ENCODE data around the gene ANOS1. TPM values are rescaled to one million over a fixed set of nuclear protein-coding genes. Genes with fewer than 3 reads are reported as not detected.

The ANOS1 gene
- total and polyA plus RNA-seq, 4 donors, result 36.9 to 154 (median 89.3) TPM

DNA sequence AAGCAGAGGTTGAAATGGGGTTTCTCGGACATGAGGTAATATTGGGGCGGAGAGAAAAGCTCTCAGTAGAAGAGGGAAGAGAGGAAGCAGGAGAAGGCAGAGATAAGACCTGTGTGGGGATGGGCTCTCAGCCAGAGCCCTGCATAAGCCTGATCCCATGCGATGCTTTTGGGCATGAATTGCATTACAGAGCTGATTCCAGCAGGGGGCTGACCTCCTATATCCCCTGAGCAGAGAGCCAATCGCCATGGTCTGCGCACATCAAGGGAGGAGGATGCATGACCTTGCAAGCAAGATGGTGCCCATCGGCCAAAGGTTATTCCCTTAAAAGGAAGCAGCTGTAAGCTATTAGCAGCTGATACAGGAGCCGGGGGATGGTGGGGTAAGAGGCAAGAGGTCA, 7.6 kb downstream of the ANOS1 start:
- DNase-seq (ENCODE audit: low read depth in 4 of 6, low spot score in 6 of 6), result no peak
- Histone ChIP-seq H3K9me3 (ENCODE audit: control insufficient read depth, insufficient read depth, low read length) (peaks cover 2% of the 10 kb centered on the region), H3K4me3 (ENCODE audit: low read depth, low read length) (no peak overlapping the region), H3K4me1 (ENCODE audit: control insufficient read depth, insufficient read depth, low read length) (peaks cover 19% of the 10 kb centered on the region), H3K36me3 (ENCODE audit: control insufficient read depth, insufficient read depth, low read length) (peaks cover 3% of the 10 kb centered on the region), H3K27me3 (ENCODE audit: control insufficient read depth, insufficient read depth, low read length) (peaks cover 21% of the 10 kb centered on the region), H3K27ac (ENCODE audit: low read depth, low read length) (no peak overlapping the region)
- WGBS (ENCODE audit: insufficient coverage), result 60% methylated on average over 6 of the region's 7 CpGs

DNA sequence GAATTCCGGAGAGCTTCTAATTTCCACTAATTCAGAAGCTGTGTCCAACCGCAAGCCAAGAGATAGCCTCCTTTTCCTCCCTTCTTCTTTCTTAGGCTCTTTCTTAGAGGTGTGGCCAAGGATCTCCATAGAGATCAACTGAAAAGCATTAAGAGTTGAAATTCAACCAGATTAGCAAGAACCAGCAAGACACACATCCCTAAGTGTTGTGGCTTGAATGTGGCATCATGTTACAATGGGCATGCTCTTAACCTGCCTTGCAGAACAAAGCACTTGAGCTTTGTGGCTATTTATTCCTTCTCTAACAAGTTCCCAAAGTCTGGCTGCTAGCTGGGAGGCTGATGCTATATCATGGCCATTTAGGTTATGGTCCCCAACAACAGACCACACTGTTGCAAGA, 10.4 kb downstream of the ANOS1 start:
- H3K27me3 ChIP-seq (ENCODE audit: control insufficient read depth, insufficient read depth, low read length), result peaks cover 5% of the 10 kb centered on the region
- peaks cover 2% of the 10 kb centered on the region for H3K9me3 ChIP-seq (ENCODE audit: control insufficient read depth, insufficient read depth, low read length)
- no peak for DNase-seq (ENCODE audit: low read depth in 4 of 6, low spot score in 6 of 6)
- H3K27ac ChIP-seq (ENCODE audit: low read depth, low read length), result no peak overlapping the region
- no peaks in the 10 kb centered on the region for H3K4me1 ChIP-seq (ENCODE audit: control insufficient read depth, insufficient read depth, low read length)
- 73% methylated on average over 2 of the region's 2 CpGs for WGBS (ENCODE audit: insufficient coverage)
- H3K4me3 ChIP-seq (ENCODE audit: low read depth, low read length), result no peak overlapping the region
- no peaks in the 10 kb centered on the region for H3K36me3 ChIP-seq (ENCODE audit: control insufficient read depth, insufficient read depth, low read length)

DNA sequence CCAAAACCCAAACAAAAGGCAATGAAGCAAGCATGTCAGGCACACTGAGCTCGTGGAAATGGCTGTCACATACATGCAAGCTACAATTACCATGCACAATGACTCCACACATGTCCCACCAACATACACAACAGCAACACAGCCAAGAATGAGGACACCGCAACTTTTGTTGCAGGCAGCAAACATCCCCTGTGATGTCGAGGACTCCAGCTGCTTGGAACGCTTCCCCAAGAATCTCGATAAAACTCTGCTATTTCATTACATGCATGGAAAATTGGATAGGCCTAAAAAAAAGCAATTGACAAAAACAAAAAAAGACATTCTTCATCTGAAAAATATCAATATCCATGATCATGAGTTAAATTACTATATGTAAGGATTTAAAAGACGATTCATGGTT, 11.8 kb downstream of the ANOS1 start:
- peaks cover 5% of the 10 kb centered on the region for H3K27me3 ChIP-seq (ENCODE audit: control insufficient read depth, insufficient read depth, low read length)
- H3K4me1 ChIP-seq (ENCODE audit: control insufficient read depth, insufficient read depth, low read length), result no peaks in the 10 kb centered on the region
- no peaks in the 10 kb centered on the region for H3K36me3 ChIP-seq (ENCODE audit: control insufficient read depth, insufficient read depth, low read length)
- WGBS (ENCODE audit: insufficient coverage), result 67% methylated on average over 1 of the region's 6 CpGs
- H3K27ac ChIP-seq (ENCODE audit: low read depth, low read length), result no peak overlapping the region
- no peak overlapping the region for H3K4me3 ChIP-seq (ENCODE audit: low read depth, low read length)
- DNase-seq (ENCODE audit: low read depth in 4 of 6, low spot score in 6 of 6), result no peak
- peaks cover 2% of the 10 kb centered on the region for H3K9me3 ChIP-seq (ENCODE audit: control insufficient read depth, insufficient read depth, low read length)

DNA sequence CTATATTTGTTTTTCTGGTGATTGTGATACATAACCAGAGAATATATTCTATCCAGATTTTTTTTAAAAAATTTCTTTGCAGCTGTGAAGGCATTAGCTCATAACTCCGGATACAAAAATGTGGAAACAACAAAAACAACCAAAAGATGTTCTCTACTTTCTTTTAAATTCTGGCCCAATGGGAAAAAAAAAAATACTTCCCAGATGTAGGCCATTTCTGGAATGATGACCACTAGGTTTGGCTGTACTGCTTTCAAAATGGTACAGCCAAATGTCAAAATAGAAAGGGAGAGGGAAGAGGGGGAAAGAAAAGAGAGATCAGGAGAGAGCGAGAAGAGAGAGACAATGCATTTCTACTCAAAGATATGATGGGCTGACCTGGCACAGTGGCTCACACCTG, 14.6 kb downstream of the ANOS1 start:
- Histone ChIP-seq H3K27ac (ENCODE audit: low read depth, low read length) (no peak overlapping the region), H3K36me3 (ENCODE audit: control insufficient read depth, insufficient read depth, low read length) (no peaks in the 10 kb centered on the region), H3K9me3 (ENCODE audit: control insufficient read depth, insufficient read depth, low read length) (peaks cover 2% of the 10 kb centered on the region), H3K4me3 (ENCODE audit: low read depth, low read length) (no peak overlapping the region), H3K4me1 (ENCODE audit: control insufficient read depth, insufficient read depth, low read length) (no peaks in the 10 kb centered on the region), H3K27me3 (ENCODE audit: control insufficient read depth, insufficient read depth, low read length) (peaks cover 2% of the 10 kb centered on the region)
- DNase-seq (ENCODE audit: low read depth in 4 of 6, low spot score in 6 of 6), result no peak
- WGBS (ENCODE audit: insufficient coverage), result 100% methylated on average over 1 of the region's 2 CpGs

DNA sequence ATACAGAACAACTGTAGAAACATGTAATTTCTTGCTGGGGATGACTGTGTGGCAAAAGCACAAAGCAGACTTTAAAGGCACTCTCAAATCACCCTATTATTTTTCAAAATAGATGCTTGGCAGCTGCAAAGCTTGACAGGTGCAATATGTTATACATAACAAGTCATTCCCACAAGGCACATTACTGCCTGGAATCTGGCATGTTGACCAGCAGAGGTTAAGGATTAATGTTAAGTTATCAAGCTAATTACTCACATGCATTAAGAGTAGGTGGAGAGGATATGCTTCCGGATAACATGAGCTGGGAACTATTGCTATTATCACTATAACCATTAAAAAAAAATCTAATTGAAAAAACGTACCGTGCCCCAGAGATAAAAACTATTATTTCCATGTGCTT, 17.8 kb downstream of the ANOS1 start:
- no CpG with 5 or more reads among the region's 3 CpGs for WGBS (ENCODE audit: insufficient coverage)
- Histone ChIP-seq H3K36me3 (ENCODE audit: control insufficient read depth, insufficient read depth, low read length) (no peaks in the 10 kb centered on the region), H3K27me3 (ENCODE audit: control insufficient read depth, insufficient read depth, low read length) (no peaks in the 10 kb centered on the region), H3K9me3 (ENCODE audit: control insufficient read depth, insufficient read depth, low read length) (no peaks in the 10 kb centered on the region), H3K4me1 (ENCODE audit: control insufficient read depth, insufficient read depth, low read length) (no peaks in the 10 kb centered on the region), H3K27ac (ENCODE audit: low read depth, low read length) (no peak overlapping the region), H3K4me3 (ENCODE audit: low read depth, low read length) (no peak overlapping the region)
- peak in 1 of 6 donors; percentile 52 for DNase-seq (ENCODE audit: low read depth in 4 of 6, low spot score in 6 of 6)

DNA sequence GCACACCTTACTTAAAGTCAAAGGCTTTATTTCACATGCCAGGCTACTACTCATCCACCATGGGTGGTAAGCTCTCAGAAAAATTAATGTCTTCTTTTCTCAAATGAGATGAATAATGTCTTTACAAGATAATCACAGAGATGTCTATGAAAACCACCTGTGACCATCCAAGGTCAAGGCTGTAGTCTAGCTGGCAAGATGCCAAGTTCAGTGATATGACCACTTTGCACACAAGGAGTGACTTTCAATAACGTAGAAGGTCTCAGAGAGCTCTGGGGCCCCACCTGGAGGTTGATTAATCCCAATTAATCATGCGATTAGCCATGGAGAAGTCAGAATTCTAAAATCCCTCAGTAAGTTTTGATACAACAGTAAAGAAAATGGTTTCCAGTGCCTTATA, 20.5 kb downstream of the ANOS1 start:
- Histone ChIP-seq H3K27me3 (ENCODE audit: control insufficient read depth, insufficient read depth, low read length) (no peaks in the 10 kb centered on the region), H3K36me3 (ENCODE audit: control insufficient read depth, insufficient read depth, low read length) (no peaks in the 10 kb centered on the region), H3K27ac (ENCODE audit: low read depth, low read length) (no peak overlapping the region), H3K4me3 (ENCODE audit: low read depth, low read length) (no peak overlapping the region), H3K9me3 (ENCODE audit: control insufficient read depth, insufficient read depth, low read length) (no peaks in the 10 kb centered on the region), H3K4me1 (ENCODE audit: control insufficient read depth, insufficient read depth, low read length) (no peaks in the 10 kb centered on the region)
- 20% methylated on average over 1 of the region's 2 CpGs for WGBS (ENCODE audit: insufficient coverage)
- no peak for DNase-seq (ENCODE audit: low read depth in 4 of 6, low spot score in 6 of 6)

DNA sequence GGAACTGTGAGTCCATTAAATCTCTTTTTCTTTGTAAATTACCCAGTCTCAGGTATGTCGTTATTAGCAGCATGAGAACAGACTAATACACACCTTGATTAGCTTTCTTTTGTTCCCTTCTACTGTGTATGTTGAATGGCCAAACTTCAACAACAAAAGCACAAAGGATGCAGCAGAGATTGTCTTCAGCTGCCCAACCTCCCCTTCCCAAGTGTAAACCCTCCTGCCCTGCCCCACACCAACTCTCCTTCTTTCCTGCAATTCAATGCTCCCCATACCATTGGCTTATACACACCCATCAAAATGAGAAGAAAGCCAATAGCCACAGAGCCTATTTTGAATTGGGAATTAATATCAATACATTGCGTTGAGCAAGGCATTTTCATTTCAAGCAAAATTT, 27.8 kb downstream of the ANOS1 start:
- Histone ChIP-seq H3K4me1 (ENCODE audit: control insufficient read depth, insufficient read depth, low read length) (no peaks in the 10 kb centered on the region), H3K4me3 (ENCODE audit: low read depth, low read length) (no peak overlapping the region), H3K27ac (ENCODE audit: low read depth, low read length) (no peak overlapping the region), H3K36me3 (ENCODE audit: control insufficient read depth, insufficient read depth, low read length) (no peaks in the 10 kb centered on the region), H3K9me3 (ENCODE audit: control insufficient read depth, insufficient read depth, low read length) (no peaks in the 10 kb centered on the region), H3K27me3 (ENCODE audit: control insufficient read depth, insufficient read depth, low read length) (no peaks in the 10 kb centered on the region)
- WGBS (ENCODE audit: insufficient coverage), result 60% methylated on average over 1 of the region's 2 CpGs
- no peak for DNase-seq (ENCODE audit: low read depth in 4 of 6, low spot score in 6 of 6)

DNA sequence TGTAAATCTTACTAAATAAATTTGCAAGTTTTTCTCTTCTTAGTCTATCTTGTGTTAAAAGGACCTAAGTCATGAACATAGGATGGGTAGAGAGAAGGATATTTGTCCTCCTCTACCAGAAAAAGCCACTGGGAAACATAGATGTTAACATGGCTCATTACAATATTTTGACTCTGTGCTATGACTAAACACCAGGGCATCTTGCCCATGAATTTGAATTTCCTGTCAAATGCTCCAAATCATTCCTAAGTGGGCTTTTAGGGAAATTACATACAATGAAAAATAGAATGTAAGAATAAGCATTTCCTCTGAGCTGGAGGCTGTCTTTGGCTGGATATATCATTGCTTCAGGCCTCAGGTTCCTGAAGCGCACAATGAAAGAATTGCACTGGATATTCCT, 39.1 kb downstream of the ANOS1 start:
- 100% methylated on average over 1 of the region's 1 CpG for WGBS (ENCODE audit: insufficient coverage)

DNA sequence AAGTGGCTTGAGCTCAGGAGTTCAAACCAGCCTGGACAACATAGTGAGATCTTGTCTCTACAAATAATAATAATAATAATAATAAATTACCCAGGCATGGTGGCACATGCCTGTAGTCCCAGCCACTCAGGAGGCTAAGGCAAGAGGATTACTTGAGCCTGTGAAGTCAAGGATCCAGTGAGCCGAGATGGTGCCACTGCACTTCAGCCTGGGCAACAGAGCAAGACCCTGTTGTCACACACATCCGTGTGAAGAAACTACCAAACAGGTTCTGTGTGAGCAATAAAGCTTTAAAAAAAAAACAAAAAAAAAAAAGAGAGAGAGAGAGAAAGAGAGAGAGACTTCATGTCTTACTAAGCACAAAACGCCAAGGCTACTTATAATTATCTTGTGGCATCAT, 42.5 kb downstream of the ANOS1 start:
- Histone ChIP-seq H3K27ac (ENCODE audit: low read depth, low read length) (no peak overlapping the region), H3K4me1 (ENCODE audit: control insufficient read depth, insufficient read depth, low read length) (peaks cover 5% of the 10 kb centered on the region), H3K4me3 (ENCODE audit: low read depth, low read length) (no peak overlapping the region), H3K36me3 (ENCODE audit: control insufficient read depth, insufficient read depth, low read length) (no peaks in the 10 kb centered on the region), H3K9me3 (ENCODE audit: control insufficient read depth, insufficient read depth, low read length) (no peaks in the 10 kb centered on the region), H3K27me3 (ENCODE audit: control insufficient read depth, insufficient read depth, low read length) (peaks cover 6% of the 10 kb centered on the region)
- no peak for DNase-seq (ENCODE audit: low read depth in 4 of 6, low spot score in 6 of 6)
- no CpG with 5 or more reads among the region's 3 CpGs for WGBS (ENCODE audit: insufficient coverage)

More for the DNA sequence above, 39.1 kb downstream of the ANOS1 start:
- Histone ChIP-seq H3K4me1 (ENCODE audit: control insufficient read depth, insufficient read depth, low read length) (no peaks in the 10 kb centered on the region), H3K27me3 (ENCODE audit: control insufficient read depth, insufficient read depth, low read length) (peaks cover 2% of the 10 kb centered on the region), H3K27ac (ENCODE audit: low read depth, low read length) (no peak overlapping the region), H3K9me3 (ENCODE audit: control insufficient read depth, insufficient read depth, low read length) (no peaks in the 10 kb centered on the region), H3K36me3 (ENCODE audit: control insufficient read depth, insufficient read depth, low read length) (no peaks in the 10 kb centered on the region), H3K4me3 (ENCODE audit: low read depth, low read length) (no peak overlapping the region)
- peak in 1 of 6 donors; percentile 63 for DNase-seq (ENCODE audit: low read depth in 4 of 6, low spot score in 6 of 6)

DNA sequence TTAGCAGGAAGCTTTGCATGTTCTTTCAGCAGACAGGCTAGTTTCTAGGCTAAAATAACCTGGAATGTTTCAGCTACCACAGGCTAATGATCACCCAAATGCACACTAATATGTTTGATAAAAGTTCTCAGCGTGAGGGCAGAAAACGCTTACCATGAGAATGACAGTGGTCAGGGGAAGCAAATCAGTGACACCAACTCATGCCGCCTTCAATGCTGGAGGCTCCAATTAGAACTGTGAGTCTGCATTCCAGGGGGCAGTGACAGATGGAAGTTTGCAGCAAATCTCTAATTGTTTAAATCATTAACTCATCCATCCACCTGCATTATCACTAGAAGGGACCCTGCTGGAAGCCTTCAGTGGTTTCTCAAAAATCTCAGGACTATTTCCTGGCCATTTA, 43.2 kb downstream of the ANOS1 start:
- WGBS (ENCODE audit: insufficient coverage), result 17% methylated on average over 2 of the region's 3 CpGs
- Histone ChIP-seq H3K27me3 (ENCODE audit: control insufficient read depth, insufficient read depth, low read length) (peaks cover 9% of the 10 kb centered on the region), H3K27ac (ENCODE audit: low read depth, low read length) (no peak overlapping the region), H3K36me3 (ENCODE audit: control insufficient read depth, insufficient read depth, low read length) (no peaks in the 10 kb centered on the region), H3K4me1 (ENCODE audit: control insufficient read depth, insufficient read depth, low read length) (peaks cover 7% of the 10 kb centered on the region), H3K9me3 (ENCODE audit: control insufficient read depth, insufficient read depth, low read length) (no peaks in the 10 kb centered on the region), H3K4me3 (ENCODE audit: low read depth, low read length) (no peak overlapping the region)
- DNase-seq (ENCODE audit: low read depth in 4 of 6, low spot score in 6 of 6), result peak in 1 of 6 donors; percentile 28

Data from spinal cord (tissue), 10 donors.